Islet of Langerhans (tissue), 1 donor: ENCODE results near the gene ERICH6.
"Not testable (repeated sequence)": the region's sequence is repeated elsewhere in the genome, so short reads cannot be mapped to it uniquely, and the experiment has no call there.

ENCODE experiments used
- FAIRE-seq: peaks from one replicate; lab custom pipeline; 2011; peaks lifted over from hg19 to GRCh38; lab: Jason Lieb, UNC

Gene ERICH6

GRCh38 chr3:150681057-150681456 lies 22.7 kb downstream of the ERICH6 start:
- no peak for FAIRE-seq

GRCh38 chr3:150680562-150680961 lies 23.2 kb downstream of the ERICH6 start:
- FAIRE-seq = no peak

GRCh38 chr3:150675587-150675986 lies 28.1 kb downstream of the ERICH6 start:
- FAIRE-seq = no peak

- no peak for FAIRE-seq
These were observed 29.8 kb downstream of the ERICH6 start for GRCh38 chr3:150673966-150674365.

- FAIRE-seq = no peak
These were observed 37.6 kb downstream of the ERICH6 start for GRCh38 chr3:150666167-150666566.

- FAIRE-seq = no peak
These were observed 40.3 kb downstream of the ERICH6 start for GRCh38 chr3:150663461-150663860.

- FAIRE-seq = no peak
These were observed 41.1 kb downstream of the ERICH6 start for GRCh38 chr3:150662410-150663200.

- FAIRE-seq = no peak
These were observed 47.4 kb downstream of the ERICH6 start for GRCh38 chr3:150656316-150656715.

GRCh38 chr3:150653110-150653561 lies 50.6 kb downstream of the ERICH6 start:
- no peak for FAIRE-seq

GRCh38 chr3:150640256-150640655 lies 63.5 kb downstream of the ERICH6 start:
- no peak for FAIRE-seq

GRCh38 chr3:150639262-150639661 lies 64.5 kb downstream of the ERICH6 start:
- no peak for FAIRE-seq

- FAIRE-seq = no peak
These were observed 67.5 kb downstream of the ERICH6 start for GRCh38 chr3:150636258-150636657.

GRCh38 chr3:150635526-150635925 lies 68.2 kb downstream of the ERICH6 start:
- FAIRE-seq = no peak

GRCh38 chr3:150635076-150635475 lies 68.6 kb downstream of the ERICH6 start:
- FAIRE-seq = no peak

- FAIRE-seq = no peak
These were observed 72.1 kb downstream of the ERICH6 start for GRCh38 chr3:150631515-150632221.

GRCh38 chr3:150627557-150627956 lies 76.2 kb downstream of the ERICH6 start:
- FAIRE-seq = no peak

GRCh38 chr3:150626148-150626930 lies 77.4 kb downstream of the ERICH6 start:
- FAIRE-seq = no peak

- FAIRE-seq = no peak
These were observed 79.8 kb downstream of the ERICH6 start for GRCh38 chr3:150623945-150624344.

- FAIRE-seq = not testable (repeated sequence)
These were observed 80.8 kb downstream of the ERICH6 start for GRCh38 chr3:150622955-150623354.

GRCh38 chr3:150620002-150620689 lies 83.6 kb downstream of the ERICH6 start:
- FAIRE-seq = no peak

GRCh38 chr3:150613709-150614480 lies 89.8 kb downstream of the ERICH6 start:
- FAIRE-seq = no peak
